HG03103 (cell line): ENCODE data around the gene UBA7.

Experiments used
- ATAC-seq: cut with Tn5 transposase; IDR thresholded peaks from one replicate; pipeline ENCODE4 v1.9.1; 2021; ENCODE audit warnings: low read depth; ENCODE audit not compliant: unreplicated experiment

UBA7 gene

GRCh38 chr3:49806850-49807249 is 6.9 kb downstream of the UBA7 start:
- no peak for ATAC-seq

DNA sequence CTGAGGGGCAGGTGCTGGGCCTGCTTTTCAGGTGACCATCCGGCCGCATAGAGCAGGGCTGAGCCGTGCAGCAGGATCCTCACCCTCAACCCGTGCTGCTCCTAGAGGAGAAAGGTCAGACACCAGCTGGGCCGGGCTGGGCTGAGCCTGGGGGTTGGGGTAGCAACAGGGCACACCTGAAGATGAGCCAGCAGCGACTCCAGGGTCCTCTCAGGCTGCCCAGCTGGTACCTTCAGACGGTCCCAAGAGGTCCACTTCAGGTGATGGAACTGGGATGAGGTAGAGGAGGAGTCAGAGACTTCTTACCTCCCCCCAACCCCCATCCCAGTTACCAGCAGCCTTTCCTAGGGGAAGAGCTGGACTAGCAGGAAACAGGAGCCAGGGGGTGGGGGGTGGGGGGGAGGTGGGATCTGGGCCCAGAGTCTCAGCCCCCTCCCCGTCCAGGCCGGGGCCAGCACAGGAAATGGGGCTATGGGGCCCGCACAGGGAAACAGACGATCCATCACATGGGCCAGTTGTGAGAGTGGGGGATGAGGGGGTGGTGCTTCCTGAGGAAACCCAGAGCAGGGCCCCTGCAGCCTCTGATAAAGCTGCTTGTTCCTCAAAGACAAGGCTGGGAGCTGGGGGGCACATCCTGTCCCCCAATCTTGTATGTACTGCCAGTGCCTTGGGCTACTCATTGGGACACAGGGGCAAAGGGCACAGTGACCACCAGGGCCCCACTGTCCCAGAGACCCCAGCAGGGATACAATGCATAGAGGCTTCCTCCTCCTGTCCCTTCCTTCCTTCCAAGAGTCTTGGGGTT is 7.7 kb downstream of the UBA7 start:
- no peak for ATAC-seq

- no peak for ATAC-seq
Measured at GRCh38 chr3:49805367-49805782, 8.4 kb downstream of the UBA7 start.

DNA sequence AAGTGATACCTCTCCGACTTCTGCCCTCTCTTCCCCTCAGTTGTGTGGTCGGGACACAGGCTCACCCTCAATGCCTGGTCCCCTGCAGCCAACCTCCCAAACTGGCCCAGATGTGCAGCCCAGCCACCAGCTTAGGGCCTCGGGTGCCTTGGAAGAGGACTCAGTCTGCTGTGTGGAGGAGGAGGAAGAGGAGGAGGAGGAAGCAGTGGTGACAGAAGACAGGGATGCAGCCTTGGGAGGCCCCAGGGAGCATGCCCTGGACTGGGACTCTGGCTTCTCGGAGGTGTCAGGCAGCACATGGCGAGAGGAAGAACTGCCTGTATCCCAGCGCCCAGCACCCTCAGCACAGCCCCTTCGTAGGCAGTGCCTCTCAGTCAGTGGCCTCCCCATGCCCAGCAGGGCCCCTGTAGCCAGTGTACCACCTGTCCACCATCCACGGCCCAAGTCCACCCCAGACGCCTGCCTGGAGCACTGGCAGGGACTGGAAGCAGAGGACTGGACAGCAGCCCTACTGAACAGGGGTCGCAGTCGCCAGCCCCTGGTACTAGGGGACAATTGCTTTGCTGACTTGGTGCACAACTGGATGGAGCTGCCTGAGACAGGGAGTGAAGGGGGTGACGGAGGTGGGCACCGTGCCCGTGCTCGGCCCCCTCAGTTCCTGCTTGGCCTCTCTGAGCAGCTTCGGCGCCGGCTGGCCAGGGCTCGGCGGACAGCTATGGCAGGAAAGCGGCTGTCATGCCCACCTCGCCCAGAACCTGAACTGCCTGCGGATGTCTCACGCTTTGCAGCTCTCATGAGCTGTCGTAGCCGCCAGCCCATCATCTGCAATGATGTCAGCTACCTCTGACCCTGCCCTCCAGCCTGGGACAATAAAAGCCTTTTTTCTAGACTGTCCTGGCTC is 9.4 kb downstream of the UBA7 start:
- no peak for ATAC-seq

DNA sequence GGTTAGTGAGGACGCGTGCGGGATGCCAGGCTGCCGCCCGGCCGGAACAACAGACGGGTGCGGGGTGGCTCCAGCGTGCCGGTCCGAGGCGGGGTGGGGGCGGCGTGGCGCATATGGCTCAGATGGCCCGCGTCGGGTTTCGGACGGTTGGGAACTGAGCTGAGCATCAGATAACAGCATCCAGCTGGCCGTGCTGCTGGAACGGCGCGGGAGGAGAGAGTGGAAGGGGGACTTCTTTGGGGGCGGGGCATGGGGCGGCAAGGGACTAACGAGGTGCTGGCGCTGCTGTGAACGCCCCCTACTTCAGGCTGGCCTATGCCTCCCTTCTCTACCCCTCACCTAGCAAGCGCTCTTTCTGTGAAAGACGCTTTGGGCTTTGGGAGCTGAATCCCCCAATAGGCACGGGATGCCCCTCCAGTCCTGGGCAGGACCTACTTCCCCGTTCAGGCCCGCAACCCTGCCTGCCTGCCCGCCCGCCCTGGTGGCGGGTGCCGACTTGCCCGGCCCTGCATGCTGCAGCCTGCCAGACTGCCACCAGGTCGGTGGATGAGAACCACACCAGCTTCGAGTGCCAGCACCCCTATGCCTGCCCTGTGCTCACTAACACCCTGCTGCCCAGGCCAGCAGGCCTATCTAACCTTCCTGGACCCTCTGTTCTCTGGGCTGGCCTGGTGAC is 10.2 kb downstream of the UBA7 start:
- ATAC-seq, result no peak

- ATAC-seq, result peak; percentile 51
Measured at GRCh38 chr3:49802719-49803464, 10.9 kb downstream of the UBA7 start, which contains the start of gene INKA1. Gene INKA1, plus strand, starts transcription at chr3:49803261. Its CDS starts 132 bp downstream, at chr3:49803393.

DNA sequence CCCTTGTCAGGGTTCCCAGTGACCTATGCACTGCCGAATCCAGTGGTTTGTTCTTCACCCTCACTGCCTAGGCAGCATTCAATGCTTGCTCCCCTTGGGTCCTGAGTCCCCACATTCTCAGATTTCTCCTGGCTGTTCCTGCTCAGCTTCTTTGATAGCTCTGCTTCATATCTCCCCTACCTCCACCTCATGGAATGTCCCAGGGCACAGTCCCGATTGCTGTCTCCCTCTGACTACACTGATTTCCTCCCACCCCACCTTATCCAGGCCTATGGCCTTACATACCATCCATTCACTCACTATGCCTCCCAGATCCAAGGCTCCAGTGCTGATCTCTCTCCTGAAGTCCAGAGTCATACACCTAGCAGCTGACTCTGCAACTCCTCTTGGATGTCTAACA is 12.6 kb downstream of the UBA7 start:
- ATAC-seq, result no peak

DNA sequence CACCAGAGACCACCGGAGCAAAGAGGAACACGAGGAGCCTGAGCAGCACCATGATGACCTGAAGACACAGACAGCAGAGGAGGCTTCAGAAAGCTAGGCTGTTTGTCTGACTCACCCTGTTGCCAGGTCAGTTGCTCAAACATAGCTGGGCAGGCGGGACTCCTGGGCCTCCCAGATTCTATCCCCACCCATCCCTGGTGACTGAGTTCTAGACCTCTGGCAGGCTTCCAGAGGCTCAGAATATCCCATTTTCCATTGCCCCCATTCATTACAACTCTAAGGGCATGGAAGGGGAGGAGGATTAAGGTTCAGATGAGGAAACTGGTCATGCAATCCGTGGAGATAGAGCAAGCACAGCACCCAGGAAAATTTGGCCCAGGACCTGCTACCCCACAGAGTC is 14.0 kb downstream of the UBA7 start, which contains the start of gene CDHR4:
CDHR4 (minus strand) TSS at position 113 of the 400 bp plus-strand sequence; CDS start at position 52, 61 bp downstream.
- ATAC-seq, result no peak

DNA sequence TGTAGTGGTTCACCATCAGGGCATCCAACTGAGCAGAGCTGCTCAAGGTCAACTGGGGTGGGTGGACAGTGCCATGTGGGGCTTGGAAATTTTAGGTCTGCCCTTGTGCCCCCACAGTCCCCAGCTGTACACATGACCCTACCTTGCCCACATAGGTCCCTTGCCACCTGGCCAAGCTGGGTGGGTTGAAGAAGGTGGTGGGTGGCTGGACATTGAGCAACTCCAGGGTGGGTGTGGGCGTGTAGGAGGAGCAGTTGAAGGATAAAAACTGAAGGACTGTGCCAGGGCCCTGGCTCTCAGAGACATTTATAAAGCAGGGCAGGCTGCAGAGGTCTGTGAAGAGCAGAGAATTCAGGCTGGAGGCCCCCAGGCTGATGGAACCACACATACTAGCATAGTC is 14.6 kb downstream of the UBA7 start:
- no peak for ATAC-seq

- no peak for ATAC-seq
Measured at GRCh38 chr3:49794926-49795905, 18.5 kb downstream of the UBA7 start.

GRCh38 chr3:49794431-49794830 is 19.3 kb downstream of the UBA7 start:
- ATAC-seq, result no peak

- ATAC-seq, result no peak
Measured at GRCh38 chr3:49793486-49794085, 20.2 kb downstream of the UBA7 start.

DNA sequence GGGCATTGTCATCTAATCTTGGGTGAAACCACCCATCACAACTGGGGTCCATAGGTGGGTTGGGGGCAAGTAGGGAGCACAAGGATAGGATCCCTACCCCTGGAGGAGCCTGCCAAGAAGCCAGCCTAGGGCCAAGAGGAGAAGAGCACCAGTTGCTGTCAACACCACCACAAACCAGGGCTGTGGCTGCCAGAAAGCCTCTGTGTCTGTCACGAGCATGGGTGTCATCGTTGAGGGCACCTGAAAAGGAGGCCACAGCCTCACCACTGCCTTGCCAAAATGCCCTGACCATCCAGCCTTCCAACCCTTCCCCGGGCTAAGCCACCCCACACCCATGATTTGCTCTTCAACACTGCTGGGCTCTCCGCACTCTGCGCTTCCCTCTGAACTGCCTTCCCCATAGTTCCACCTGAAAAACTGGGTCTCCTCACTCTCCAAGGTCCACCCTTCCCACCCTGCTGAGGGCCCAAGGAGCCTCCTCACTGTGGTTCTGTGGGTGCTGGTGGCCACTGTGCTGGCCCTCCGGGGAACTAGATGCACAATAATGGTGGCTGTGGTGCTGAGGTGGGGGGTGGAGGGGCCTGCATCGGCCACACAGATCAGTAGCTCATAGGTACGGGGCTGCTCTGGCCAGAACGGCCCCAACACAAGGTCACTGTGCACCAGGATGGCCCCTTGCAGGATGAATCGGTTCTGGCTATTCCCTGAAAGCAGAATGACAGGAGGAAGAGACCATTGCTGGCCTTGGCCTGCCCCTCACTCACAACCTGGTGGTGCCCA is 21.2 kb downstream of the UBA7 start:
- ATAC-seq, result no peak

DNA sequence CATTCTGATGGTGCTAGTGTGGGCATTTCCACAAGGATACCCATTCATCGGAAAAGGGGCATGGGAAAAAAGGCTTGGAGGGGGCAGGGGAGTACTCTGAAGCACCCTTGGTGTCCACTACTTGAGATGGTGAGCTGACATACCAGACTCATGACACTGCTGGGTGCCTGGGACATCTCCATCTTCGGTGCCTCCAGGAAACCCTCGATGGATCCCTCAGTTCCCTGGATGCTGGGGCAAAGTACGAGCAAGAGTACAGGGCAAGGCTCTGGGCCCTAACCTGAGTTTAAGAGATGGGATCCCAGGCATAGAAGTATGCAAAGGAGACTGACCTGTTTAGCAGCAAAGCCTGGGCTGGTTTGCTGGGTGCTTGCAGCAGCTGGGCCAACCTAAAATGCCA is 22.2 kb downstream of the UBA7 start:
- ATAC-seq, result no peak

DNA sequence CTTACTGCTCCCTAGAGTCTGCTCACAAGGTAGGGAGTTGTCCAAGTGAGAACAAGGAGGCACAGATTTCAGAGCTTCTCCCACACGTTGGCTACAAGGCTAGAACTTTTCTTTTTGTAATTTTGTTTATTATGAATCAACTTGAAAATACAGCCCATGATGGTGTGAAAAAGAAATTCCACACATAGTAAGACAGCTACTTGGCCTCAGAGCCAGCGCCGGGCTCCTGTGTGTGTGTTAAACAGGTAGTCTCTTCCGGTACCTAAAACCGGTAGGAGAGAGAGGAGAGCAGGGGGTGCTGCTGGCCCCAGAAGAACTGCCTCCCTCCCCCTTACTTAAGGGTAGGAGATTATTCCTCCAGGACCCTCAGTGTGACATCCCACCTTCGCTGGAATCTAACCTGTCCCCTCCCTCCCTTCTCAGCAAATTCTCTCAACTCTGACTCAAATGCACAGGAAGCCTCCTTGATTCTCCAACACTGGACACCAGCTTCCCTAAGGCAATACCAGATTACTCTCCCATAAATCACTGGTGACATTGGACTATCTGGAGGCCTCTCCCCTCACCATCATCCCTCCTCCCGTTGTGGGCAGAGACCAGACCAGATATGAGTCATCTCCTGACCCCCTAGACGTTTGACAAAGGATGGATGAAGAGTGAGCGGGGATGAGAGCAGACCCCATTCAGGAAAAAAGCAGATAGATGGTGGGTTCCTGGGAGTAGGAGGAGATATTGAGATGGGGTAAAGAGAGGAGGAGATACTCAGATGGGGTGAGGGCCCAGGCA is 22.9 kb downstream of the UBA7 start:
- no peak for ATAC-seq

GRCh38 chr3:49788056-49788455 is 25.7 kb downstream of the UBA7 start:
- ATAC-seq, result no peak

GRCh38 chr3:49787536-49787935 is 26.2 kb downstream of the UBA7 start:
- ATAC-seq, result no peak
